GM12873 (cell line): ENCODE results near the gene KANSL1L.

Experiments
- TF ChIP-seq, protein P1 (sequence below): IDR thresholded peaks from 2 replicates; pipeline ENCODE4 v1.5.1; 2012; ENCODE audit warnings: low read depth, mild to moderate bottlenecking, moderate library complexity, low read length, control low read depth; ENCODE audit not compliant: insufficient read depth; ENCODE audit errors: missing control alignments

Gene KANSL1L

DNA sequence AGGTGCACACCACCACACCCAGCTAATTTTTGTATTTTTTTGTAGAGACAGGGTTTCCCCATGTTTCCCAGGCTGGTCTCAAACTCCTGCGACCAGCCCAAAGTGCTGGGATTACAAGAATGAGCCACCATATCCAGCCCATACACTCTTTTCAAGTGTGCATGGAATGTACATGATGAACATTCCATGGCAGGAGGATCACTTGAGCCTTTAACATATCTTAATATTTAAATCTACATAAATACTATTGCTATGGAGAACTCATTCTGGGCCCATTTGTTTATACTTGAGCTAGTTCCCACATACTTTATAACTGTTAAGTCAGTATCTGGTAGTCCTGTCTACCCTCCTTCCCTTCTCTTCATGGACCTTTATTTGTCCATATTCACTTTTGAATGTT lies 120.3 kb downstream of the KANSL1L start:
- TF ChIP-seq, protein P1, sequence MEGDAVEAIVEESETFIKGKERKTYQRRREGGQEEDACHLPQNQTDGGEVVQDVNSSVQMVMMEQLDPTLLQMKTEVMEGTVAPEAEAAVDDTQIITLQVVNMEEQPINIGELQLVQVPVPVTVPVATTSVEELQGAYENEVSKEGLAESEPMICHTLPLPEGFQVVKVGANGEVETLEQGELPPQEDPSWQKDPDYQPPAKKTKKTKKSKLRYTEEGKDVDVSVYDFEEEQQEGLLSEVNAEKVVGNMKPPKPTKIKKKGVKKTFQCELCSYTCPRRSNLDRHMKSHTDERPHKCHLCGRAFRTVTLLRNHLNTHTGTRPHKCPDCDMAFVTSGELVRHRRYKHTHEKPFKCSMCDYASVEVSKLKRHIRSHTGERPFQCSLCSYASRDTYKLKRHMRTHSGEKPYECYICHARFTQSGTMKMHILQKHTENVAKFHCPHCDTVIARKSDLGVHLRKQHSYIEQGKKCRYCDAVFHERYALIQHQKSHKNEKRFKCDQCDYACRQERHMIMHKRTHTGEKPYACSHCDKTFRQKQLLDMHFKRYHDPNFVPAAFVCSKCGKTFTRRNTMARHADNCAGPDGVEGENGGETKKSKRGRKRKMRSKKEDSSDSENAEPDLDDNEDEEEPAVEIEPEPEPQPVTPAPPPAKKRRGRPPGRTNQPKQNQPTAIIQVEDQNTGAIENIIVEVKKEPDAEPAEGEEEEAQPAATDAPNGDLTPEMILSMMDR = no peak

GRCh38 chr2:210049831-210050230 lies 121.4 kb downstream of the KANSL1L start:
- TF ChIP-seq, protein P1 = no peak

DNA sequence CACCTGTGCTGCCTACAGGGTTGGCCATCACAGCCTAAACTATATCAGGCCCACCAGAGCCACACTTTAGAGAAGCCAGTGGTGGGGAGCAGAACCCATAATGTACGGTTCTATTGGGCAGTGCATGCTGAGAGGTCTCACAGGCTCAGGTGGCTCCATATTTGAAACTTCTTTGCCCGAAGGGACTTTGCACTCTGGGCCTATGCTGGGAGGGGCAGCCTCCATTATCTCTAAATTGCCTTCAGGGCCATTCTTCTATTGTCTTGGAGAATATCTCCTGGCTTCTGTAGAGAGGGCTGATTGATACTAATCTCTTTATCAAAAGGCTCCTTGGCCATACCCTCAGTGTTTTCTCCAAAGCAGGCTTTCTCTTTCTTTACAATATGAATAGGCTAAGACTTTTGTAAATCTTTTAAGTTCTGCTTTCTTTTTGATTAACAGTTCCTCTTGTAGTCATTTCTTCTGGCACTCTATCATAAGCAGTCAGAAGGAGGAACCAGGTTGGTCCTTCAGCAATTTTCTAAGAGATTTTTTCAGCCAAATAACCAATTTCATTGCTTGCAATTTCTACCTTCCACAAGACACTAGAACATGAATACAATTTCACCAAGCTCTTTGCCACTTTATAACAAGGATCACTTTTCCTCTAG lies 124.2 kb downstream of the KANSL1L start:
- TF ChIP-seq, protein P1 = no peak

GRCh38 chr2:210038078-210038477 lies 133.1 kb downstream of the KANSL1L start:
- TF ChIP-seq, protein P1 = no peak

DNA sequence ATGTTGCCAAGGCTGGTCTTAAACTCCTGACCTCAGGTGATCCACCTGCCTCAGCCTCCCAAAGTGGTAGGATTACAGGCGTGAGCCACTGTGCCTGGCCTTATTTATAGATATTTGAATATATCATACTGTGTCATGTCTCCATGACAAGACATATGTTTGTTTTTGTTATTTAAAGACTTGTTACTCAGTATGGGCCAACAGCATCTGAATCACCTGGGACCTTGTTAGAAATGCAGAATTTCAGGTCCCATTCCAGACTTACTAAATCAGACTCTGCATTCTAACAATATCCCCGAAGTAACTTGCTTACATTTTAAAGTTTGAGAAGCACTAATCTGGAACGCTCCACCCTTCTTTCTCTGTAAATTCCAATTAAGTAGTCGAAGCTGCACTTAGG lies 135.5 kb downstream of the KANSL1L start:
- TF ChIP-seq, protein P1 = no peak

GRCh38 chr2:210034087-210034683 lies 137.0 kb downstream of the KANSL1L start:
- TF ChIP-seq, protein P1 = no peak

GRCh38 chr2:210028178-210028577 lies 143.0 kb downstream of the KANSL1L start:
- TF ChIP-seq, protein P1 = no peak
